ENCODE measurements around the gene DUSP15.
"Not testable (repeated sequence)": the region's sequence is repeated elsewhere in the genome, so short reads cannot be mapped to it uniquely, and the experiment has no call there.

Gene DUSP15

DNA sequence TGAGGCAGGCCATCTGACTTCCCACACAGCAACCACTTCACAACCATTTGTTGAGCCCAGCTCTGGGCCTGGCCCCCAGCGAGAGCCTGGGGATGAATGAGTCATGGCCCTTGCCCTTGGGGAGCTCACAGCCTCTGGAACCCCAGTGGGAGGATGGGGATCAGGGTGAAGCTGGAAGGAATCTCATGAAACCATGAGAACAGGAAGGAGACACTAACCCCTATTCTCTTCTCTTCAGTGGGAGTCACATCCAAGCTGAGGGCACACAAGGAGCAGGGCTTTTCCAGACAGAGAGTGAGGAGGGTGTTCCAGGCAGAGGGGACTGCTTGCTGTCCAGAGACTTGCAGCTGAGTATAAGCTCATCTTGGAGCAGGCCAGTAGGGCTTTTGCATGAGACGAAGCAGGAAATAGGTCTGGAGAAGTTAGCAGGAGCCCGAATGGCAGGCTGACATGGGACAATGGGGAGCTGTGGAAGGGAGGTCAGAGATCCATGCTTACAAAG, 32.4 kb downstream of the DUSP15 start:
- no peak for DNase-seq

DNA sequence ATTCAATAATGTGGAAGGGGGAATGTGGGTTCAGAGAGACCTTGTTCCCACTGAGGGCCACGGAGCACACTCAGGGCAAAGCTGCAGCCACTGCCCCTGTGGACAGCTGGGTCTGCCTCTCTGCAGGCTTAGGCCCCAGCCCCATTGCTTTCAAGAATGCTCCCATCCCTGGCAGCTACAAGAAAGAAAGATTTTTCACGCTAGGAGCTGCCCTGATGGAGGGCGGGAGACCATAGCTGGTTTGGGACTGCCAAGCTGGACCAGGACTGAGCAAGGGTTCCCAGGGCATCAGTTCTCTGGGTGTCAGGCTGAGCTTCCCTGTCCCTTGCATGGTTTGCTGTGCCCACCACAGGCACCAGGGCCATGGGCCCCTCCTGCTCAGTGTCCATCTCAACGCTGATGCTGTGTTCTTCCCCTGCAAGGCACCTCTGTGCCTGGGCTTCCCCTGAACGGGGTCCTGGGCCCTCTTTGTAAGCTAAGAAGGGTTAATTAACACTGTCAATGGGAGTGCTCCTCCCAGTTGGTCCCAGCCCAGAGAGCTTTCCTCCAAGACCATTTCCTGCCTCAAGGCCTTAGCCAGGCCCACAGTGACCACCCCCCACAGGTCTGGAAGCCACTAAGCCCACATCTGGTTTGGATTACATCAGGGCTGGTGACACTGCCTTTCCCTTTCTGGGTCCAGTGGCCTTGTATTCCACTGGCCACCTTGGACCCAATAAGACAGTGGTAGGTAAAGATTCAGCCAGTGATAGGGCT, 33.3 kb downstream of the DUSP15 start:
- no peak for DNase-seq

DNA sequence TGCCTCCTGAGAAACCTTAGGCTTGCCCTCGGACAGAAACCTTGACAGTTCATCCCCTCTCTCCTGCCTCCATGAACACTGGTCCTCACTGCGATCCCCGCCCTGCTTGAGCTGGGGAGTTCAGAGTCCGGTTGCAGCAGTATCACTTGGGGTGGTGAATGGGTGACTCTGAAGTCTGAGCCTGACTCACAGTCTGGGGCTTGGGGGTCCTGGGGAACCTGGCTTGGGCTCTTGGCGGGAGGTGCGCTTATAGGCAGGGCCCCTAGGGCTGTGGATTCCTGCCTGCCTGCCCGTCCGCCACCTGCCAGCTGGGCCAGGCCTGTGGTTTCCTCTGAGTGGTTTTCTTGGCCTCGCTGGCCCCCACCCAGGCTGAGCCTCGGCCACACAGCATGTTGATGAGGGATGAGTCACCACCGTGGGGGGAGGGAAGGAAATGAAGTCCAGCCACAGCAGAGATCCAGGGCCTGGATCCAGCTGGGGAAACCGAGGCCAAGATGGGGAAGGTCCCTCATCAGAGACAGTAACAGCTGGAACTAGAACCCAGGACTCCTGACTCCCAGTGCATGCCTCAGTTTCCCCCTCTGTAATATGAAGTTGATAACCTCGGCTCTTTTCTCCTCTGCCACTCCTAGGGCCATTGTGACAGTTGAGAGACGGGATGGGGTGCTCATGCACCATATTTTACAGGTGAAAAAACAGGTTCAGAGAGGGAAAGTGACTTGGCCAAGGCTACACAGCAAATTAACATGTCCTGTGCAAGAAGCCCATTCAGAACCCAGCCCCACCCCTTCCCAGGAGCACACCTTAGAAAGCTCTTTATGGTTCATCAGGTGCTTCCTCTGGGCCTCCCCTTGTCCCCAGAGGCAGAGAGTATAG, 34.1 kb downstream of the DUSP15 start:
- DNase-seq = no peak

GRCh38 chr20:31835554-31835953, 34.8 kb downstream of the DUSP15 start:
- DNase-seq = no peak

GRCh38 chr20:31833931-31834521, 36.3 kb downstream of the DUSP15 start:
- no peak for DNase-seq

DNA sequence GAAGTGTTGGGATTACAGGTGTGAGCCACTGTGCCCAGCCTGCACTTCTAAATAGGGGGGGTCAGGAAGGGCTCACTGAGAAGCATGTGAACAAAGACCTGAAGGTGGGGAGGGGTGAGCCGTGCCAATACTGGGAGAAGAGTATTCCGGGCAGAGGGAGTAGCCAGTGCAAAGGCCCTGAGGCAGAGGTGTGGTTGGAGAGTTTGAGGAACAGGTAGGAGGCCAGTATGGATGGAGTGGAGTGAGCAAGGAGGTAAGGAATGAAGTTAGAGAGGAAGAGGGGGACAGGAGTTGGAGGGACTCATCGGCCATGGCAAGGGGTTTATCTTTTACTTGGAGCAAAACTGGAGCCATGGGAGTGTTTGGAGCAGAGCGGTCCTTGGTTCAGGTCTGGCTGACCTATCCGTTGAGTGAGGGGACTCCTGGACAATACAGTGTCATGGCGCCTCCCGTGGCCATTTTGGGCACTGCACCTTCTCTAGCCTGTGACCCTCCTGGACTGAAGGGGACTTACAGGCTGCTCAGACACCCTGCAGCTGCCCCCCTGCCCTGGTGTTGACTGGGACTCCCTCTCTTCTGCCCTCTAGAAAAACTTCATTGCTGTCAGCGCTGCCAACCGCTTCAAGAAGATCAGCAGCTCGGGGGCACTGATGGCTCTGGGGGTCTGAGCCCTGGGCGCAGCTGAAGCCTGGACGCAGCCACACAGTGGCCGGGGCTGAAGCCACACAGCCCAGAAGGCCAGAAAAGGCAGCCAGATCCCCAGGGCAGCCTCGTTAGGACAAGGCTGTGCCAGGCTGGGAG, 37.0 kb downstream of the DUSP15 start:
- peak; percentile 92 for DNase-seq

GRCh38 chr20:31831771-31832306, 38.5 kb downstream of the DUSP15 start:
- DNase-seq = no peak

GRCh38 chr20:31831211-31831610, 39.1 kb downstream of the DUSP15 start:
- no peak for DNase-seq

GRCh38 chr20:31830406-31830981, 39.8 kb downstream of the DUSP15 start:
- no peak for DNase-seq

DNA sequence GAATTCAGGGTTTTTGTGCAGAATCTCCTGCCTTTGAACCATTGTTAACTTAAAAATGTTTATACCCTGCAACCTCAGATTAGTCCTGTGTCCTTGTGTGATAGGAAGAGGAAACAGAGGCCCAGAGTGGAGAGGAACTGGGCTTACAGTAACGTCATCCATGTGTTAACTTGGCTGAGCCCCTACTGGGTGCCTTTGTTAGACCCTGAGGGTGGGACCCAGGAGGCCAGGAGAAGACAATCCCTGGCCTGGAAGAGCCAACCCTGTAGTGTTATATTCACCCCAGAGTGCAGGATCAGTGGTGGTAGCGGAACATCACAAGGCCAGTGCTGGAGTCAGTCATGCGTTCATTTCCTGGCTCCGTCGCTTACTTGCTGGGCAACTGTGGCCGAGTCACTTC, 40.6 kb downstream of the DUSP15 start:
- DNase-seq = no peak

GRCh38 chr20:31828016-31828415, 42.3 kb downstream of the DUSP15 start:
- not testable (repeated sequence) for DNase-seq

GRCh38 chr20:31827059-31827458, 43.3 kb downstream of the DUSP15 start:
- DNase-seq = no peak

GRCh38 chr20:31826074-31826473, 44.3 kb downstream of the DUSP15 start:
- no peak for DNase-seq

- no peak for DNase-seq
Measured at GRCh38 chr20:31824554-31825313, 45.6 kb downstream of the DUSP15 start.

GRCh38 chr20:31824125-31824485, 46.2 kb downstream of the DUSP15 start:
- DNase-seq = no peak

DNA sequence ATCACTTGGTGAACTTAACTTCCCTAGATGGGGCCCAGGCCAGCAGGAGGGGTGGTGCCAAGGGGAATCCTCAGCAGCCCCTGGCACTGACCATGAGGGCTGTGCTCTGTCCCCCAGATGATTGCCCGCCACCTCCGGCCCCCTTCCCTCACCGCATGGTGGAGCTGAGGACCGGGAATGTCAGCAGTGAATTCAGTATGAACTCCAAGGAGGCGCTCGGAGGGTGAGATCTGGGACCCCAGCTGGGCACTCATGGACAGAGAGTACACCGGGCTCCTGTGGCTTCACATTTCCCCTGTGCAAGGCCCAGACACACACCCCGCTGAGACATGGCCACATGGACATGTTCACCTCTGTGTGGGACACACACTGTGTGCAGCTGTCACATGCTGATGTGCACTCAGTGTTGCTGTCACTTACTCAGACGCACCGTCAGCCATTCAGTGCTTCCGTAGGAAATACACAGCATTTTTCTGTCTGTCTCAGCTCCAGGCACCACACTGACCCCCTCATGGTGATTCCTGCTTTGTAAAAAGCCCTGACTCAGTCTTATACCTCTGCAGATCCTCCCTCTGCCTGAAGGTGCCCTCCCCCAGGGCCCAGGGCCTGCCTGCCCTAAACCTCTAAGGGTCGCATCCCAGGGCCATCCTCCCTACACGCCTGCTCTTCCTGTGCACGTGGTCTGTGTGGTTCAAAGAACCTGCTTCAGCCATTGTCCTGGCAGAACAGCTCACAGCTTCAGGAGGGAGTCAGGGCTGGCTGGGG, 46.8 kb downstream of the DUSP15 start:
- no peak for DNase-seq

GRCh38 chr20:31822421-31823330, 47.7 kb downstream of the DUSP15 start:
- peak; percentile 95 for DNase-seq

DNA sequence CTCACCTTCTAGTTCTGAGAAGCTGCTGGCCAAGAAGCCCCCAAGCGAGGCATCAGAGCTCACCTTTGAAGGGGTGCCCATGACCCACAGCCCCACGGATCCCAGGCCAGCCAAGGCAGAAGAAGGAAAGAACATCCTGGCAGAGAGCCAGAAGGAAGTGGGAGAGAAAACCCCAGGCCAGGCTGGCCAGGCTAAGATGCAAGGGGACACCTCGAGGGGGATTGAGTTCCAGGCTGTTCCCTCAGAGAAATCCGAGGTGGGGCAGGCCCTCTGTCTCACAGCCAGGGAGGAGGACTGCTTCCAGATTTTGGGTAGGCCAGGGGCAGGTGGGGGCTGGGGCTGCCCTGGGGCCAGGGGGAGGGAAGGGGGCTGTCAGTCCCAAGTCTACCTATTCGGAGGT, 48.9 kb downstream of the DUSP15 start:
- no peak for DNase-seq

DNA sequence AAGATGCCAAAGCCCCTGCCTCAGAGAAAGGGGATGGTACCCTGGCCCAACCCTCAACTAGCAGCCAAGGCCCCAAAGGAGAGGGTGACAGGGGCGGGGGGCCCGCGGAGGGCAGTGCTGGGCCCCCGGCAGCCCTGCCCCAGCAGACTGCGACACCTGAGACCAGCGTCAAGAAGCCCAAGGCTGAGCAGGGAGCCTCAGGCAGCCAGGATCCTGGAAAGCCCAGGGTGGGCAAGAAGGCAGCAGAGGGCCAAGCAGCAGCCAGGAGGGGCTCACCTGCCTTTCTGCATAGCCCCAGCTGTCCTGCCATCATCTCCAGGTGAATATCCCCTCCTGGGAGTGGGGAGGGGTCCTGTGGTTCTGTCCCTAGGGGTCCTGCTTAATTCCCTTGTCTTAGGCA, 50.1 kb downstream of the DUSP15 start:
- no peak for DNase-seq

Data from activated CD8-positive, alpha-beta memory T cell treated with anti-CD3 and anti-CD28 coated beads, Interleukin-2, amount 50 U/mL, for 48 hours (primary cell).